Body of pancreas (tissue), 4 donors: ENCODE results near the gene POLG.

Source experiments
- CTCF ChIP-seq, 7 experiments: fragments of 450-650 bp in 4 of 7; fragments of 200-600 bp in 3 of 7; sonication (generic) in 3 of 7; IDR thresholded peaks; one replicate each; pipeline ENCODE4 v1.5.1; 2016 to 2019; ENCODE audit warnings: antibody characterized with exemption in 7 of 7
- POLR2A ChIP-seq, 3 donors: fragments of 450-650 bp; IDR thresholded peaks; one replicate each; pipeline ENCODE4 v1.6.1; 2016; ENCODE audit warnings: antibody characterized with exemption in 3 of 3, mild to moderate bottlenecking in 2 of 3

- TF ChIP-seq CTCF (IDR thresholded peaks at IDR 0.05) = no peak
- TF ChIP-seq POLR2A (IDR thresholded peaks at IDR 0.05) = no peak
Observed at GRCh38 chr15:89282631-89283030, 52.0 kb downstream of the POLG start.
